GM23248 (cell line): Measurements from ENCODE around the gene UBXN11. TPM values are rescaled to one million over a fixed set of nuclear protein-coding genes. Genes with fewer than 3 reads are reported as not detected.

ENCODE experiments used
- DNase-seq: peaks from one replicate; pipeline ENCODE4 v3.0.0-alpha.2; 2015
- H2AFZ ChIP-seq: fragments of 200-600 bp; sonication (generic); 2 replicates; pipeline ENCODE4 v1.6.1; 2016; ENCODE audit warnings: antibody characterized with exemption
- H3F3A ChIP-seq: fragments of 200-600 bp; sonication (generic); 2 replicates; pipeline ENCODE4 v1.6.1; 2016; ENCODE audit warnings: mild to moderate bottlenecking, antibody characterized with exemption, mixed run types; ENCODE audit not compliant: insufficient read depth
- H3K27ac ChIP-seq: fragments of 200-600 bp; sonication (generic); 2 replicates; pipeline ENCODE4 v1.5.1; 2016; ENCODE audit warnings: mild to moderate bottlenecking
- H3K27me3 ChIP-seq: fragments of 200-600 bp; sonication (generic); replicated peaks from 2 replicates; pipeline ENCODE4 v1.6.1; 2016; ENCODE audit warnings: mild to moderate bottlenecking; ENCODE audit not compliant: insufficient read depth
- H3K36me3 ChIP-seq: fragments of 200-600 bp; sonication (generic); 2 replicates; pipeline ENCODE4 v1.6.1; 2016; ENCODE audit warnings: low read depth, mild to moderate bottlenecking
- H3K4me1 ChIP-seq: fragments of 200-600 bp; sonication (generic); 2 replicates; pipeline ENCODE4 v1.6.1; 2016; ENCODE audit warnings: mild to moderate bottlenecking; ENCODE audit not compliant: insufficient read depth
- H3K4me2 ChIP-seq: fragments of 200-600 bp; sonication (generic); one replicate; pipeline ENCODE4 v1.6.1; 2016; ENCODE audit warnings: mild to moderate bottlenecking; ENCODE audit not compliant: unreplicated experiment
- H3K4me3 ChIP-seq: fragments of 200-600 bp; sonication (generic); 2 replicates; pipeline ENCODE4 v1.5.1; 2016; ENCODE audit warnings: mild to moderate bottlenecking
- H3K79me2 ChIP-seq: fragments of 200-600 bp; sonication (generic); 2 replicates; pipeline ENCODE4 v1.6.1; 2016; ENCODE audit warnings: mild to moderate bottlenecking; ENCODE audit not compliant: insufficient read depth
- H3K9ac ChIP-seq: fragments of 200-600 bp; sonication (generic); 2 replicates; pipeline ENCODE4 v1.6.1; 2016; ENCODE audit warnings: mild to moderate bottlenecking
- H3K9me2 ChIP-seq: fragments of 200-600 bp; sonication (generic); 2 replicates; pipeline ENCODE4 v1.6.1; 2016; ENCODE audit warnings: mixed run types, mild to moderate bottlenecking, moderate library complexity; ENCODE audit not compliant: insufficient read depth
- H3K9me3 ChIP-seq: fragments of 200-600 bp; sonication (generic); one replicate; pipeline ENCODE4 v1.6.1; 2017; ENCODE audit warnings: low read depth
- H4K20me1 ChIP-seq: fragments of 200-600 bp; sonication (generic); 2 replicates; pipeline ENCODE4 v1.6.0; 2016; ENCODE audit not compliant: insufficient read depth
- EZH2 ChIP-seq: fragments of 200-600 bp; sonication (generic); IDR thresholded peaks from 2 replicates; pipeline ENCODE4 v1.6.1; 2018; ENCODE audit warnings: antibody characterized with exemption, mild to moderate bottlenecking; ENCODE audit not compliant: insufficient read depth, poor library complexity, severe bottlenecking
- EZH2phosphoT487 ChIP-seq: fragments of 200-600 bp; sonication (generic); IDR thresholded peaks from 2 replicates; pipeline ENCODE4 v1.6.1; 2018; ENCODE audit warnings: antibody characterized with exemption, moderate library complexity, mild to moderate bottlenecking, low read depth; ENCODE audit not compliant: insufficient read depth
- WGBS, 2 experiments: methylation state at CpG; one replicate each; pipeline ENCODE4 v1.1.6; 2015 to 2017; ENCODE audit warnings: low lambda C conversion rate in 2 of 2, low coverage in 1 of 2; ENCODE audit errors: missing lambda C conversion rate in 2 of 2; 5-methylcytosine and 5-hydroxymethylcytosine counted together
- in situ Hi-C: fragments of 300-500 bp; cut with MboI; formaldehyde crosslinking; loops from 2 replicates; pipeline ENCODE4 v1.15.0; 2020
- polyA plus RNA-seq: library from polyadenylated mRNA; unstranded; fragments of >200 nt; fragmentation: Nextera tagmentation; extraction: Ambion mirVana; gene quantifications from 2 replicates; pipeline ENCODE4 v1.2.1, GENCODE V29; 2016
- total RNA-seq: library from RNA; depleted of rRNA; stranded (reverse); fragments of >200 nt; shearing (Covaris generic); gene quantifications from 2 replicates; pipeline ENCODE4 v1.2.3, GENCODE V29; 2014

Gene UBXN11
- total and polyA plus RNA-seq, 2 experiments from 2014 or later: 5.8 to 12.7 TPM

- Histone ChIP-seq H3K4me2 (no peak overlapping the region), H3K27me3 (no peaks in the 10 kb centered on the region), H3K36me3 (no peaks in the 10 kb centered on the region), H2AFZ (no peak overlapping the region), H3F3A (0 out of 2 replicates have a peak, but pooled peaks cover 4% of the 10 kb centered on the region), H3K9me2 (no peaks in the 10 kb centered on the region), H3K9ac (no peak overlapping the region), H3K27ac (no peak overlapping the region), H3K79me2 (no peaks in the 10 kb centered on the region), H3K4me3 (no peak overlapping the region), H3K4me1 (peaks cover 3% of the 10 kb centered on the region; the same call in 1 of the 2 replicates), H3K9me3 (no peaks in the 10 kb centered on the region), H4K20me1 (no peaks in the 10 kb centered on the region)
- DNase-seq: no peak
- TF ChIP-seq EZH2phosphoT487: no peak
- no peak for TF ChIP-seq EZH2
- 65 to 75% methylated on average over 2 of the region's 2 CpGs for WGBS, 2 experiments
- in situ Hi-C loops: no loop called here
Observed at GRCh38 chr1:26350343-26350700, 43.9 kb upstream of the UBXN11 start.

- TF ChIP-seq EZH2phosphoT487: no peak
- TF ChIP-seq EZH2: no peak
- Histone ChIP-seq H3K4me1 (peaks cover 3% of the 10 kb centered on the region; the same call in 1 of the 2 replicates), H3K9me3 (no peaks in the 10 kb centered on the region), H3F3A (0 out of 2 replicates have a peak, but pooled peaks cover 4% of the 10 kb centered on the region), H3K4me3 (no peak overlapping the region), H2AFZ (no peak overlapping the region), H3K27ac (no peak overlapping the region), H3K9me2 (no peaks in the 10 kb centered on the region), H3K27me3 (no peaks in the 10 kb centered on the region), H3K36me3 (no peaks in the 10 kb centered on the region), H3K9ac (no peak overlapping the region), H4K20me1 (no peaks in the 10 kb centered on the region), H3K79me2 (no peaks in the 10 kb centered on the region), H3K4me2 (no peak overlapping the region)
- WGBS, 2 experiments: 90 to 94% methylated on average over 5 of the region's 5 CpGs
- no peak for DNase-seq
- in situ Hi-C loops: no loop called here
Observed at GRCh38 chr1:26349877-26350244, 43.4 kb upstream of the UBXN11 start.

GRCh38 chr1:26349188-26349876 is 42.9 kb upstream of the UBXN11 start:
- no peaks in the 10 kb centered on the region for H3K27me3 ChIP-seq
- TF ChIP-seq EZH2phosphoT487: no peak
- TF ChIP-seq EZH2: no peak
- DNase-seq: peak; percentile 82
- H2AFZ ChIP-seq: no peak overlapping the region
- no peaks in the 10 kb centered on the region for H4K20me1 ChIP-seq
- H3K9me3 ChIP-seq: no peaks in the 10 kb centered on the region
- H3K36me3 ChIP-seq: no peaks in the 10 kb centered on the region
- 0 out of 2 replicates have a peak, but pooled peaks cover 4% of the 10 kb centered on the region for H3F3A ChIP-seq
- H3K4me1 ChIP-seq: peaks cover 3% of the 10 kb centered on the region; the same call in 1 of the 2 replicates
- 43 to 45% methylated on average over 7 of the region's 7 CpGs for WGBS, 2 experiments
- H3K4me3 ChIP-seq: no peak overlapping the region
- in situ Hi-C loops: no loop called here
- no peaks in the 10 kb centered on the region for H3K79me2 ChIP-seq
- H3K4me2 ChIP-seq: no peak overlapping the region
- no peak overlapping the region for H3K9ac ChIP-seq
- no peaks in the 10 kb centered on the region for H3K9me2 ChIP-seq
- peak overlapping the region; percentile 45; the same call in 1 of the 2 replicates for H3K27ac ChIP-seq

GRCh38 chr1:26346274-26347033 is 40.0 kb upstream of the UBXN11 start:
- no peaks in the 10 kb centered on the region for H3K36me3 ChIP-seq
- H4K20me1 ChIP-seq: no peaks in the 10 kb centered on the region
- no peak overlapping the region for H3K9ac ChIP-seq
- H3K79me2 ChIP-seq: no peaks in the 10 kb centered on the region
- in situ Hi-C loops: no loop called here
- no peak overlapping the region for H3K27ac ChIP-seq
- H3K4me1 ChIP-seq: peaks cover 3% of the 10 kb centered on the region; the same call in 1 of the 2 replicates
- no peaks in the 10 kb centered on the region for H3K9me3 ChIP-seq
- H3K9me2 ChIP-seq: no peaks in the 10 kb centered on the region
- 0 out of 2 replicates have a peak, but pooled peaks cover 4% of the 10 kb centered on the region for H3F3A ChIP-seq
- no peak for DNase-seq
- H2AFZ ChIP-seq: no peak overlapping the region
- H3K4me3 ChIP-seq: no peak overlapping the region
- no peak for TF ChIP-seq EZH2
- no peak for TF ChIP-seq EZH2phosphoT487
- H3K4me2 ChIP-seq: no peak overlapping the region
- WGBS, 2 experiments: 47% methylated on average over 10 of the region's 10 CpGs
- H3K27me3 ChIP-seq: no peaks in the 10 kb centered on the region; the same call in 1 of the 2 replicates
